ENCODE data around the gene PTPRN2.

DNA sequence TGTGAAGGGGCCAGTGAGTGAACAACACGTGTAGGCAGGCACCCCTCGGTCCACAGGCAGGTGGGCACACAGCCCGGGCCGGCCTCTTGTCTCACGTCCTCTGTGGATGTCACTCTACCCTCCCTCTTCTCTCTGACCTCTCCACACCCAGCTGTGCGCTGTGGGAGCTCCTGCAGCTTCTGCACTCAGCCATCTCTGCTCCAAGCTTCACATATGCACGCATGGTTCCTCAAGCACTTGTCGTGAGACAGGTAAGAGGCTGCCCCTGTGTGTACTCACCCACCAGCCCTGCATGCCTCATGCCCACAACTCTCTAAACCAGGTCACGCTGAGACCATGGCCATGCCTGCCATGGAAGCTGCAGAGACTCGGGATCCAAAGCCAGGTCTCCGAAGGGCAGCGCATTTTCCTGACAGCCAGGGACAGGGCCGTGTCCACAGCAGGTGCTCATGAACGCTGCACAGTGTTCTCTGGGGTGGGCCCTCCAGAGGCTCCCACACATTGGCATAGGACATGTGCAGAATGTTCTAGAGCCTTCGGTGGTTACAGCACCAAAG lies 477.5 kb downstream of the PTPRN2 start:
- TF ChIP-seq, protein P1, sequence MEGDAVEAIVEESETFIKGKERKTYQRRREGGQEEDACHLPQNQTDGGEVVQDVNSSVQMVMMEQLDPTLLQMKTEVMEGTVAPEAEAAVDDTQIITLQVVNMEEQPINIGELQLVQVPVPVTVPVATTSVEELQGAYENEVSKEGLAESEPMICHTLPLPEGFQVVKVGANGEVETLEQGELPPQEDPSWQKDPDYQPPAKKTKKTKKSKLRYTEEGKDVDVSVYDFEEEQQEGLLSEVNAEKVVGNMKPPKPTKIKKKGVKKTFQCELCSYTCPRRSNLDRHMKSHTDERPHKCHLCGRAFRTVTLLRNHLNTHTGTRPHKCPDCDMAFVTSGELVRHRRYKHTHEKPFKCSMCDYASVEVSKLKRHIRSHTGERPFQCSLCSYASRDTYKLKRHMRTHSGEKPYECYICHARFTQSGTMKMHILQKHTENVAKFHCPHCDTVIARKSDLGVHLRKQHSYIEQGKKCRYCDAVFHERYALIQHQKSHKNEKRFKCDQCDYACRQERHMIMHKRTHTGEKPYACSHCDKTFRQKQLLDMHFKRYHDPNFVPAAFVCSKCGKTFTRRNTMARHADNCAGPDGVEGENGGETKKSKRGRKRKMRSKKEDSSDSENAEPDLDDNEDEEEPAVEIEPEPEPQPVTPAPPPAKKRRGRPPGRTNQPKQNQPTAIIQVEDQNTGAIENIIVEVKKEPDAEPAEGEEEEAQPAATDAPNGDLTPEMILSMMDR (IDR thresholded peaks at IDR 0.05): no peak
- no peak for TF ChIP-seq SIN3A (IDR thresholded peaks at IDR 0.05; ENCODE audit: borderline replicate concordance, insufficient read depth, low read depth, low read length)
- TF ChIP-seq POLR2AphosphoS5 (IDR thresholded peaks at IDR 0.05; ENCODE audit: low read depth, low read length): no peak
- no peak for TF ChIP-seq TCF7L2 (IDR thresholded peaks at IDR 0.05; ENCODE audit: low read depth, low read length)
- TF ChIP-seq, protein P2, sequence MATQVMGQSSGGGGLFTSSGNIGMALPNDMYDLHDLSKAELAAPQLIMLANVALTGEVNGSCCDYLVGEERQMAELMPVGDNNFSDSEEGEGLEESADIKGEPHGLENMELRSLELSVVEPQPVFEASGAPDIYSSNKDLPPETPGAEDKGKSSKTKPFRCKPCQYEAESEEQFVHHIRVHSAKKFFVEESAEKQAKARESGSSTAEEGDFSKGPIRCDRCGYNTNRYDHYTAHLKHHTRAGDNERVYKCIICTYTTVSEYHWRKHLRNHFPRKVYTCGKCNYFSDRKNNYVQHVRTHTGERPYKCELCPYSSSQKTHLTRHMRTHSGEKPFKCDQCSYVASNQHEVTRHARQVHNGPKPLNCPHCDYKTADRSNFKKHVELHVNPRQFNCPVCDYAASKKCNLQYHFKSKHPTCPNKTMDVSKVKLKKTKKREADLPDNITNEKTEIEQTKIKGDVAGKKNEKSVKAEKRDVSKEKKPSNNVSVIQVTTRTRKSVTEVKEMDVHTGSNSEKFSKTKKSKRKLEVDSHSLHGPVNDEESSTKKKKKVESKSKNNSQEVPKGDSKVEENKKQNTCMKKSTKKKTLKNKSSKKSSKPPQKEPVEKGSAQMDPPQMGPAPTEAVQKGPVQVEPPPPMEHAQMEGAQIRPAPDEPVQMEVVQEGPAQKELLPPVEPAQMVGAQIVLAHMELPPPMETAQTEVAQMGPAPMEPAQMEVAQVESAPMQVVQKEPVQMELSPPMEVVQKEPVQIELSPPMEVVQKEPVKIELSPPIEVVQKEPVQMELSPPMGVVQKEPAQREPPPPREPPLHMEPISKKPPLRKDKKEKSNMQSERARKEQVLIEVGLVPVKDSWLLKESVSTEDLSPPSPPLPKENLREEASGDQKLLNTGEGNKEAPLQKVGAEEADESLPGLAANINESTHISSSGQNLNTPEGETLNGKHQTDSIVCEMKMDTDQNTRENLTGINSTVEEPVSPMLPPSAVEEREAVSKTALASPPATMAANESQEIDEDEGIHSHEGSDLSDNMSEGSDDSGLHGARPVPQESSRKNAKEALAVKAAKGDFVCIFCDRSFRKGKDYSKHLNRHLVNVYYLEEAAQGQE (IDR thresholded peaks at IDR 0.05; ENCODE audit: insufficient read depth in 1 of 2, low read depth in 2 of 2, low read length in 1 of 2): no peak
